HG02678 (cell line): ENCODE data around the gene PIGQ.

Experiments
- ATAC-seq: cut with Tn5 transposase; IDR thresholded peaks from one replicate; pipeline ENCODE4 v1.9.1; 2021; ENCODE audit warnings: mild to moderate bottlenecking, moderate library complexity; ENCODE audit not compliant: unreplicated experiment

Gene PIGQ

GRCh38 chr16:598823-599739, 29.3 kb downstream of the PIGQ start:
- ATAC-seq, result no peak

DNA sequence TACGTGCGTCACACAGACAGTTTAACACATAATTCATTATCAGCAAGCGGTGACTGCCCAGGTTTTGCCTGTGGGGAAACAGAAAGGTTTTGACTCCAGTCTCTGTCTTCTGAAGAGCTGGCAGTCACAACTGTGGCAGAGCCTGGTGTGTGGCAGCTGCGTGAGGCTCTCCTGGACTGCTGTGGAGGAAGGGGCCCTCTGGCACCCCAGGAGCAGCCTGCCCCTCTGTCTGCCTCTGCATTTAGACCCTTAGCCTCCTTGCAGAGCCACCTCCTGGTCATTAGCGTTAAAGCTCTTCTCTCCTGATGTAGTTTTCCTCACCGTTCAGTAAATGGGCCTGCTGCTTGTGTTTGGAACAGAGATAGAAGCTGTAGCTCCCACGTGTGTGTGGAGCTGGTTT, 31.0 kb downstream of the PIGQ start:
- no peak for ATAC-seq

DNA sequence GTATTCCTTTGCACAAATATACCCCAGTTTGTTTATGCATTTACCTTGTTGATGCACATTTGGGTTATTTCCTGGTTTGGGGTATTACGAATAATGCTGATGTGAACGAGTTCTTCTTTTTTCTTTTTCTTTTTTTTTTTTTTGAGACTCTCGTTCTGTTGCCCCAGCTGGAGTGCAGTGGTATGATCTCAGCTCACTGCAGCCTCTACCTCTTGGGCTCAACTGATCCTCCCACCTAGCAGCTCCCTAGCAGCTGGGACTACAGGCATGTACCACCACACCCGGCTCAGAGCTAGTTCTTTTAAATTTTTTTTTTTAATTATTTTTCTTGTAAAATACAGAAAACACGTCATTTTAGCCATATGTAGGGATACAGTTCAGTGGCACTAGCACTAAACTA, 34.2 kb downstream of the PIGQ start:
- ATAC-seq, result no peak

DNA sequence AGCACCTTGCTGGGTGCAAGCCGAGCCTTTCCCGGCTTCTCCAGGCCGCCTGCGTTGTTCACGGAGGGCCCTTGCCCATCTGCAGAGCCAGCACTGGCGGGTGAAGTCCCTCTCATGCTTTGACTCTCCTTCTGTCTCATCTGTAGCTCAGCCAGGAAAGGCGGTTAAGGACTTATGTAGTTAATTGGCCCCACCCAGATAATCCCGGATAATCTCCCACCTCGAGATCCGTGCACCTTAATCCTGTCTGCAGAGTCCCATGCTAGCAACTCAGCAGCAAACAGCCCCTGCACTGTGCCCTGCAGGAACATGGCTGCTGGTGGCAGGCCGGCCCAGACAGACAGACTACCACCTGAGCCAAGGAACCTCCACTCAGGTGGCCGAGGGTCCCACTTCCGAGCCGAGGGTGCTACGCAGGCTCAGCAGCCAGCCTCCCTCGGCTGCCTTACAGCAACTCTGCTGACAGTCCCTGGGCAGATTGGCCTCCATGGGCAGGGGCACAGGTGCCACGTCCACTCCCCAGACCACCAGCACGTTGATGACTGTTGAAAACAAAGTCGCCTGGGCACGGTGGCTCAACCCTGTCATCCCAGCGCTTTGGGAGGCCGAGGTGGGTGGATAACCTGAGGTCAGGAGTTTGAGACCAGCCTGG, 37.0 kb downstream of the PIGQ start:
- no peak for ATAC-seq

GRCh38 chr16:608019-608418, 38.3 kb downstream of the PIGQ start:
- no peak for ATAC-seq

DNA sequence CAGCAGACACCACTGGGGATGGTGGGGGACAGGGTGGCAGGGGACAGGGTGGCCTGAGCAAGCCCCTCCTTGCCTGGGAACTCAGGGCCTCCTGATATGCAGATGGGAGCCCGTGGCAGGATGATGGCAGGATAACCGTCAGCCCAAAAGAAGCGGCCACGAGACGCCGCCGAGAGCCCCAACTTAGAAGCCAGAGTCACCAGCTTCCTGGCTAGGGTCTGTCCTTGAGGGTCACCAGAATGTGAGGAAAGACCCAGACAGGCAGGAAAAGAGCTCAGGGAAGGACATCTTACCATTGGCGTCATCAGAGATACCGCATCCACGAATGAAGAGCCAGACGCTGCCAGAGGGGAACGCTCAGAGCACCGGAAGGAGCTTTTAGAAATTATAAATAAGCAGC, 39.5 kb downstream of the PIGQ start:
- no peak for ATAC-seq

DNA sequence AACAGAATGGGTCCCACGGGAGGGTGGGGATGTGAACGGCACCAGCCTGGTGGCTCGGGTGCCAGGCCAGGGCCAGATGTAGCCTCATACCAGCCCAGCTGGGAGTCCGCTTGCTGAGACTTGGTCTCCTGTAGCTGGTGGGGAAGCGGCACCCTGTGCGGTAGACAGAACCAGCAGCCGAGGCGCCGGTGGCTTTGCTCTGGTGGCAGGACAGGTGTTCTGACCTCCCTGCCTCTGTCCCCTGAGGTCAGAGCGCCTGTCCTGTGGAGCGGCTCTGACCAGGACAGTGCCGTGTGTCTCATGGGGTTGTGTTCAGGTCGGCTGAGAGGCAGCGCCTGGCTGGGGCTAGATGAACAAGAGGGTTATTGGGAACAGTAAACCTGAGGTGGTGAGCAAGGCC, 40.2 kb downstream of the PIGQ start:
- no peak for ATAC-seq

GRCh38 chr16:610513-611381, 41.0 kb downstream of the PIGQ start:
- ATAC-seq, result no peak

DNA sequence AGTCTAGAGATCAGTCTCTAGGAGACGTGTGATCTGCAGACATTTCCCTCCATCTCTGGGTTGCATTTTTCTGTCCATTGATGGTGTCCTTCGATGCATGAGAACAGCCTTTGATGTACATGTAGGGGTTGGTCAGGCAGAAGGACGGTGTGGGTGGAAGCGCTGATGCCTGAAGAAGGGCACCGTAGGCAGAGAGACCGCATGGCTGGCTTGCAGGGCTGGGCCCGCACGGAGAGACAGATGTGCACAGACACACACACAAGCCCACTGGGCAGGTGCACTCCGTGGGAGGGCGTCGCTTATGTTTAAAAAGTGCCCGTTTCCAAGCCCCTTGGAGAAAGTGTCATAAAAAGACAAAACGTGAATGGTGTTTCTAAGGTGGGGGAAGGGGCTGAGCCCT, 45.4 kb downstream of the PIGQ start:
- no peak for ATAC-seq

DNA sequence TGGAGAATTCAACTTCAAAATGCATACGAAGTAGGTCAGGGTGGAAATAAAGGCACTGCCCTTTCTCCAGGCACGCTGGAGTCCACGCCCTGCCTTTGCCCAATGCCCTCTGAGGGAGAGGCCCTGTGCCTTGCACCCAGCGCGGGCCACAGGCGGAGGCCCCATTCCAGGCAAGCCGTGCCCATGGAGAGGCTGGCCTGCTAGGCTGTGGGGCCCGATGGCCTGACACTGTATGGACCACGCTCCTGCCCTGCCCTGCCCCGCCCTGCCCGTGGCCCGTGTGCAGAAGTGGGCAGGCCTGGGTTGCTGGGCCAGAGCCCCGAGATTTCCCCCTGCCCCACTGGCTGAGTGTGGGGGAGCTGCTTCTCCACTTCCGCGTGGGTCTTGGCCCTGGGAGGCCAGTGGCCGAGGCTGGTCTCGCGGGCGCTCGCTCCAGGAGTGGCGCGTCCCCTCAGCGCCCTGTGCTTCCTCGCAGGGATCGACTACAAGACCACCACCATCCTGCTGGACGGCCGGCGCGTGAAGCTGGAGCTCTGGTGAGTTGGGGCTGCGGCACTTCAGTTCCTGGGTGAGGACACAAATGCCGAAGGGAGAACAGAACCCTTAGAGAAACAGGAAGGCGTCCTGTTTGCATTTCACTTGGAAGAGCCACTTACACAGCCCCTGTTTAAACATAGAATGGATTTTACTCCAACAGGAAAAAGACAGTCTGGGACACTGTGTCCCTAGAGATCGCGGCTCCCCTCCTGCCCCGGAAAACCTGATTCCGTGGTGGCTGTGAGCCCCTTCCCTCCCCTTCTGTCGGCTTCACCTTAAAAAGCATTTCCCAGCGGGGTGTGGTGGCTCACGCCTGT, 47.2 kb downstream of the PIGQ start:
- no peak for ATAC-seq

- ATAC-seq, result no peak
These were observed 48.1 kb downstream of the PIGQ start for GRCh38 chr16:617855-618254.

DNA sequence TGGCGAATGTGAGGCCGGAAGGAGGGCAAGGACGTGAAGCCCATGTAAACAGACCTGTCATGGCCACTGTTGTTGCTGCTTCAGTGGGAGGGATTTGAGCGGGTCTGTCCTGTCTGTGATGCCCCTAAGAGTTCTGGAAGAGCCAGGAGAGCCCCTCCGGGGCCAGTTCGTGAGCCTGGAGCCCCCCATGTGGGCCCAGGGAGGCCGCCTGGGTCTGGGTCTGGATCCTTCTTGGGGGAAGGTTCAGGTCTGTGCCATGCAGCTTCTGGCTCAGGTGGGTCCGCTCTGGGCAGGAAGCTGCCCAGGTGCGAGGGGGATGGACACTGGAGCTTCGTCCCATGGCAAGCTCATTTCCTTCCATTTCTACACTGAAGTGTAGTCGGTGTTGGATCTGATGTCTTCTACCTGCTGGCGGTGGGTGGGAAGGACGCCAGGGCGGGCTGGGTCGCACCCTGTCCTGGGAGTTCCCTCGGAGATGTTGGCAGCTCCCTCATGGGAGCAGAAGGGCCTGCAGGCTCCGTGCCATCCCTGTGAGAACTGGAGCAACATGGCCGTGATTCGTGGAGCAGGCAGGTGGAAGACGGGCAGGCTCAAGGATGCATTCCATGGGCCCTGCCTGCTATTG, 49.8 kb downstream of the PIGQ start:
- ATAC-seq, result no peak

GRCh38 chr16:620700-621525, 51.1 kb downstream of the PIGQ start:
- ATAC-seq, result no peak

DNA sequence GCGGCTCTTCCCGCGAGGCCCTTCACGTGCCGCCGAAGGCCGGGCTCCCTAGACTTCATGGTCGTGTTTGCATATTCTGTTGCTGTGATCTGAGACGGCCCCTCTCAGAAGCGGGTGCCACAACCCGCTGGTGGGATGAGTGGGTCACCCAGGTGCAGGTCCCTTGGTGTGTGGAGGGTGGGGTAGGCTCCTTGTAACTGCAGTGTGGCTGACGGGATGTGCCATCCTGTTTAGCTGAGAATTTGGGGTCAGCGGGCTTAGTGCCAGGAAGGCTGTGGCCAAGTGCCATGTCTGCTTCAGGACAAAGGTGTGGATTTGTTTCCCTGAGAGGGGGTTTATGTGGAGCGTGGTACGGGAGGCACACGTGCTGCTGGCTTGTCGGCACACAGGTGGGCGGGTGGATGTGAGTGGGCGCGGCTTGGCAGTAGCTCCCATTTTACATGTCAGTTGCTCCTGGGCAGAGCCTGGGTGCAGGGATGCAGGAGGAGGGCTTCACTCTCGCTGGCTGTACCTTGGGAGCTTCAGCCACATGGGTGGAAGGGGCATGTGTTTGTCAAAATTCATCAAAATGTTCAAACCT, 51.8 kb downstream of the PIGQ start:
- no peak for ATAC-seq

DNA sequence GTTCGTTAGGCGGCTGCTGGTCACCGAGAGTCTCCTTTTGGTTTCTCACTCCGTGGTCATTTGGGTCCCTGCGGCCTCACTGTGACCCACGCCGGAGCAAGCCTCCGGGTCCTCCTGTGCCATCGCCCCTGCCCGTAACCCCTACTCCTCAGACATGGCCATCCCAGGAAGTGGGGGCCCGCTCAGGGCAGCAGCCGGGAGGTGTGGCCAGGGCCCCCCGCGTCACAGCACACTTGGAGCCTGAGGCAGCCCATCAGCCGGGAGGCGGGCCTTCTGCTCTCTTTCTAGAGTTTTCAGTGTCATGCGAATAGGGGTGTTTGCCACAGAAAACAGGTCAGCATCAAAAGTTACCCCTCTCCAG, 53.1 kb downstream of the PIGQ start:
- ATAC-seq, result no peak

GRCh38 chr16:624526-625070, 54.8 kb downstream of the PIGQ start:
- no peak for ATAC-seq

DNA sequence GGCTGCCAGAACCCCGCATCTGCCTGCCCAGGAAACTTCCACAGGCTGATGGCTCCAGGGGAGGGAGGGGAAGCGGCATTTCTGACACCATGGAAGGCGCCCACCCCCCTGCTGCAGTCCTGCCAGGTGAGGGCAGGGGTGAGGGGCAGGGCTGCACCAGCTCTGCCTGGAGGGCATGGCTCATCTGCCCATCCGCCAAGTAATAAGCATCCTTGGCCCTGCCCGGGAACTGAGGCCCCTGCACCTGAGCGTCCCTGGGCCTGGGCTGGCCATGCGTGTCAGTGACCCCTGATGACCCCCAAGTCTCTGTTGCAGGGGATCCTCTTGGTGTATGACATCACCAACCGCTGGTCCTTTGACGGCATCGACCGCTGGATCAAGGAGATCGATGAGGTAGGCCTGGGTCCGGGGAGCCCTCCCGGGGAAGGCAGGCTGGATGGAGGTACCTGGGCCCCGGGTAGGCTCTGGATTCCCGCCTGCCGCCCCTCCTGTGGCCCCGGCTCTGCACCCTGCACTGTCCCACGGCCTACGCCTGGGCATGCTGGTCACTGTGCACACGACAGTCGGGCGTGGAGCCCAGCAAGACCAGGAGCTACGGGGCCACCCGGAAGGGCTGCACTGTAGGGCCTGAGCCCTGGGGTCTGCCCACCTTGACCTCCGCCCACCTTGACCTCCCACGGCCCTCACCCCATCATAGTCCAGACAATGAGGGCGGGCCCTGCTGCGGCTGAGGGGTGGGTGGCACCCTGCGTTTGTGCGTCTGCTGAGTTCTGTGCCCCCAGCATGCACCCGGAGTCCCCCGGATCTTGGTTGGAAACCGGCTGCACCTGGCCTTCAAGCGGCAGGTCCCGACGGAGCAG, 55.6 kb downstream of the PIGQ start:
- no peak for ATAC-seq
